HG02763 (cell line): ENCODE data around the gene RASA1.

Experiments
- ATAC-seq: cut with Tn5 transposase; IDR thresholded peaks from one replicate; pipeline ENCODE4 v1.9.1; 2021; ENCODE audit warnings: mild to moderate bottlenecking, moderate library complexity; ENCODE audit not compliant: unreplicated experiment

The RASA1 gene

DNA sequence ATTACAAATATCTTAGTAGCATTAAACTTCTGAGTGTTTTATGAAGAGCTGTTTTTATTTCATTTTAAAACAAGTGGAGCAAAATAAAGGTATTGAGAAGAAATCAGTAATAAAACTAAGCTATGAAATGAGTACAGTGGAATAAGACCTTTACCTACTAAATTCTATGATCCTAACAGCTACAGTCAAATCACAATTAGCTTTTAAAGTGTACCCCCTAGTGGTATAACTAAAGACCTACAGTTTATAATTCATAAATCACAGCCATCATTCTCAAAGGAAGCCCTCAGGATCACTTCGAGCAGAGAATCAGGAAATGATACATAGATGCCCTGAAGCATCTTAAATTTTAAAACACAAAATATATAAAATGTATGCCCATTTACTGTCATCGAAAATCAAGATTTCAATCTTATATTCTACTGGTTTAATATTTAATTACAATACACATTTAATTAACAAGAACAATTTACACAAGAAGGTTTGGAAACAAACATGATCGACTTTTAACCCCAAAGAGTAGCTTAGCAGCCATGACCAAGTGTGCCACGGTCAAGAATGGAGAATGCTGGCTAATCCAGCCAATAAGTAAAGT is 132.7 kb downstream of the RASA1 start:
- peak; percentile 75 for ATAC-seq

DNA sequence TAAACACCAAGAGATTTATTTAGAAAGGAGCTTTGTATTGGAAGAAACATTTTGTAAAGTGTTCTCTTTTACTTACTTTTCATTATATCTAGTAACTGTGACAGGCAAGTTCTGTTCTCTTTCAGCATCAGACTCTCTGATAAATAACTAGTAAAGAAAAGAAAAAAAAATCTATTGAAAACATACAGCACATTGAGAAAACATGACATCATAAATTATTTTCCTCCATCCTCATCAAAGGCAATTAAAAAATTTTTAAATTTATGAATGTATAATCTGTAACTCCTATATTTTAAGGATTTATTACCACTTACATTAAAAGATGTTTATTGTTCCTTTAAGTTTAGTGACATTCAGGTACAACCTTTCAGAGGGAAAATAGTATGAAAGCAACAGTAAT is 133.9 kb downstream of the RASA1 start:
- ATAC-seq: no peak

DNA sequence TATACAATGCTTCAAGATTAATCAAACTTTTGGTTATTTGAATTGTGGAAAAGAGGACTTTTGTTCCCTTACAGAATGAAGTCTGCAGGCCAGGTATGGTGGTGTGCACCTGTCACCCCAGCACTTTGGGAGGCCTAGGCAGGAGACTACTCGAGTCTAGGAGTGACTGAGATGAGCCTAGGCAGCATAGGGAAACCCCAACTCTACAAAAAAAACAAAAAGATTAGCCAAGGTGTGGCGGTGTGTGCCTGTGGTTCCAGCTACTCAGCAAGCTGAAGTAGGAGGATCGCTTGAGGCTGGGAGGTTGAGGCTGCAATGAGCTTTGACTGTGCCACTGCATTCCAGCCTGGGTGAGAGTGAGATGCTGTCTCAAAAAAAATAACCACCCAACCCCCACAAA is 135.7 kb downstream of the RASA1 start:
- ATAC-seq: no peak

DNA sequence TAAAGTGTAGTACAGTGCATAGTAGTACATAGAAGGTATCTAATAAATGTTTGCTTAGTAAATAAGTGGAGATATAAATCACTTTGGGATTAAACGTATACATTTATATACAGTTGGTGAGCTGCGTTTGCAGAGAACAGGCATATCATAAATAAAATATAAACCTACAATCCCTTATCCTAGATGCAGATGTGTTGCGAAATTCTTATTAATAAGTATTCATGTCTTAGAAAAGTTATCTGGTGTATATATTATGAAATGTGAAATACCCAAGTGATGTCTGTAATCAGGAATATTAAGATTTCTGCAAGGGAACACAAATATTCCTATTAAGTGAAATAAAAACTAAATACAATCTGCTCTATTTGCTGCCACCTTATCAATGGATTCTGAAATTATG is 136.2 kb downstream of the RASA1 start:
- no peak for ATAC-seq

DNA sequence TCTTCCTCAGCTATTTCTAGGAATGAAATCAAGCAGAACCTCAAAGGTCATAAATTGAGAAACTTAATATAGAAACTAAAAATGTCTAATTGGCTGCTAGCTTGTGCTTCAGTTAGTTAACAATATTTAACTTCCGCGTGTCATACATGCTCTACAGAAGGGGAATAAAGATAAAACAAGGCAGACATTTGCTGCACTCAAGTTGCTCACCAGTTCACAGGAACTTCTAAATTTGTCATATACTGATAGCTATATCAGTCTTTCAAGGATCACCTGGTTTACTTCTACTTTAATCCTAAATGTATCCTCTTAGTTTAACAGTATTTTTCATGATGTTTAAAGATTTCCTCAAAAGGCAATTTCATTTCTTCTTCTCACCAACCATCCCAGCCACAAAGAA is 136.7 kb downstream of the RASA1 start:
- ATAC-seq: no peak

DNA sequence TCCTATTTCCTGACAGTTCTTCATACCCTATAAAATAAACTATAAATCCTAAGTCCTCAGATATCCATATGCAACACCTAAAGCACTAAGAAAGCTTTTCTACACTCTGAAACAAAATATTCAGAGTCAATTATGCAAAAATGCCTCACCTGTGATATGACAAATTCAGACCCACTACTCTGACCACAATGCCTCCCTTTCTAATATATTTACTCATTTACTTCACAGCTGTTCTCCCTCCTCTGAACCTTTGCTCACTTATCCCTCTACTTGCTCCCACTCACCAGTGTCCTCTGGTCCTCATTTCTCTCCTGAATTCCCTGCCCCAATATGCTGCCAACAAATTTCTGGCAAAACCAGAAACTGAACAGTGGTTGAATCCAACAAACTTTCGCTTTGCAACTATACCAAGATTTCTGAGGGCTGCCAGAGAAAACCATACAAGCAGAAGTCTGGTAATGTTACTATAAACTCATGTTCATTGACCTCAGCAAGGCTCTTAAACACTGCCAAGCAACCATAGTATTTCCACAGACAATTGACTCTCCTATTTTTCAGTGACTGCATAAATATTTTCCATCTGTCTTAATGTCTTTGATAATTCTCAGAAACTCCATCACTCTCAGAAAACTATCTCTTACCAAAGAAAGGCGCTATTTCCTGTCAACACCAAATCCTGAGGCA is 137.9 kb downstream of the RASA1 start:
- ATAC-seq: no peak

DNA sequence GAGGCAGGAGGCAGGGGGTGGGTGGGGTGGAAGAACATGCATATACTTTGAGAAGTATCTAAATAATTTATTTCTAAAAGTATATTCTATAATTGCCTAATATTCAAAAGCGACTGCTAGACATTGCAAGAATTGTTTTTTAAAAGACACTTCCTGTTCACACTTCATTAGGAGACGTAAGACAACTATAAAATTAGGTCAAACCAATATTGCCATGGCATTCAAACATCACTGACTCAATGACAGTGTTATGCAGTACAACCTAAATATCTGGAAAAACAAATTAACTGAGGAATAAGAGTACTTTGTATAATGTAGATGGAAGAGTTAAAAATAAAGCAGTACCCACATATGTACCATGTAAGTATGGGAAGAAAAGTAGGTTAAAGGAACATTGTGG is 140.5 kb downstream of the RASA1 start:
- no peak for ATAC-seq

DNA sequence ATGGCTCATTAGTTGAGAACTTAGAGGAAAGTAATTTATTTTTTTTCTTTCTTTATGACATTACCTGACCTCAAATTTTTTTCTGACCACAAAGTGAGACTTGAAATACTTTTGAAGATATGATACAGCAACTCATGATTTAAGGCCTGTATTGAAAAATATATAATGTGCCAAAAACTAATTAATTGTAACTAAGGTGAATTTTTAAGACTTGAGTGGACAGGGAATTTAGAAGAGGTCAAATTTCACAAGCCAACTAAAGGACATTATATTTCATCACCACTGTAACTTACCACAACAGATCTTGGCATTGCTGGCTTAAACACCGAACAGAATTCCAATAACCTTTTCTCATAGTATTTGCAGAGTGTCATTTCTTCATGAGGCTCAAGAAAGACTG is 143.2 kb downstream of the RASA1 start:
- no peak for ATAC-seq

DNA sequence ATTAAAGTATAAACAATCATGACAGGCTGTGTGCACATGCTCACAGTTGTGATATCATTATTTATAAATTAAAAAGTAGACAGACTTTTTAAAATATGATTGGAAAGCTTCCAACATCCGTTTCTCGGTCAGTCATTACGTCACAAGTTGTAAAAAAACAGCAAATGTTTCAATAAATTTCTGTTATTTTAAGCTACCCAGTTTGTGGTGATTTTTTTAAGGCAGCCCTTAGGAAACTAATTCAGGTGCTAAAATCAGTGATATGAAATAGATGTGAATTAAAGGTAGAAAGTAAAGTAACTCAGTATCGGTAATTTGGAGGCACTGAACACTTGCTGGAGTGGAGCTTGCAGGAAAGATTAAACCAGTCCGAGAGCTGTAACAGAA is 143.9 kb downstream of the RASA1 start:
- ATAC-seq: no peak

DNA sequence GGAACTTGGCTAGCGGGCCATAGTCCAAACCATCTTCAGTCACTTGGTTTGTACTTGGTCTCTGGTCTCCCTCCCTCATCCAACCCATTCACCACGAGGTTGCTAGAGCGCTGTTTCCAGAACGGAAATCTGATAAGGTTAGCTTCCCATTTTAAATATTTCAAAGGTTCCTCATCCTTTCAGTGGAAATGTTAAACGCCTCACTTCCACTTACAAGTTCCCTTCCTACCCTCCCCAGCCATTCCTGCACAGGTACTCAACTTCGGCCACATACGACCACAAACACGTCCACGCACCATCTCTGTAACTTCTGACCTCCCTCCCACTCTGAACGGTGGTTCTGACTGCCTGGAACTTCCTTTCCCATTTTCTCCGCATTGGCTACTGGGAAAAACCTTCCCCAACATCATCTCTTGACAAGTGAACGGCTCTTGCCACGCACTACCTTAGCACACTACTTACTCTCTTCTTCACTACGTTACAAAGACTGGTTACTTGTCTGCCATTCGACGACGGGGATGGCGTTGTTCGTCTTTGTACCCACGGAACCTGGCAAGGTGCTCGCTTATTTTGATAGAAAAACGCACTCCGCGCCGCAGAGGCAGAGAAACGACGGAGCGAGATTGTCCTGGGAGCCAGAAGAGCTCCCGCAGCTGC is 144.4 kb downstream of the RASA1 start:
- ATAC-seq: peak; percentile 22

DNA sequence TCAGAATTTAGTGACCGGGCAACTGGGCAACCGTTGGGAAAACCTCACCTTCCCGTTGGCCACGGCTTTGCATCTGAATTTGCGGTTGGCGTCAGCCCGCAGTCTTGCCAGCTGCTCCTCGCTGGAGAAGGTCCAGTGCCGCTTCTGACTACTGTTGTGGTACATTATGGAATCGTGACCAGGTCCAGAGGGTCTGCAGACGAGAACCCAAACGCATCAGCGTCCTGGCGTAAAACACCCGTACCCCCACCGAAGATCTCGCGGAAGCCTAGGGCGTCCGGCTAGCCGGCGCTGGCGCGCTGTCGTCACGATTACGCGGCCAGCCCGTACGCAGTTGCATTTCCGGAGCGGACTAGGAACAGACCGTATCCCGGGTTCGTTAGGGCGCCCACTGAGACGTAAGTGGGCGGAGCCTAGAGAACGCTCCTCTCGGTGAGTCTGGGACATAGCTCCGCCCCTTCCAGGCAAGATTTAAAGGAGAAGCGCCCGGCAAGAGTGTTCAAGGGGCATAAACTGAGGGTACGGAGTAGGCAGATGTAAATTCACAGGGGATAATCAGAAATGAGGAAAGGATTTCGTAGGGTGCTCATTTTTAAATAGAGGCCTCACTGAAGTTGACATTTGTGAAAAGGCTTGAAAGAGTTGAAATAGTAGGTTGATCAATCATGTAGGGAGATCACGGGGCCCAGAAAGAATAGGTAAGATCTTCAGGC is 145.1 kb downstream of the RASA1 start, which contains the start of gene CCNH:
CCNH (minus strand) TSS at position 301 of the 713 bp plus-strand sequence; CDS start at position 165, 136 bp downstream.
- peak; percentile 99 for ATAC-seq

DNA sequence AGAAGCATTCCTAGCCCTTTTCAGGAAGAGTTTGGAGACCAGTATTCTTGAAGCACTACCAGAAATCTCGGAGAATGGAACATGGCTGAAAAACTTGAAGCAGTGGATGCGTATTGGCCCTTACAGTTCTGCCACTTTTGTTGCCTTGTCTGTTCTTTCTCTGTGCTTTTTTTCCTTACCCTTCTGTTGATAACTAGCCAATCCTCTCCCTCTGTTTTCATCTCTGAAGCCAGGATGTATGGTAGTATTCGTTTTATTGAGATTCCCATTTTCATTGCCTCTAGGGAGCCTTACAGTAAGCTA is 145.6 kb downstream of the RASA1 start:
- no peak for ATAC-seq

DNA sequence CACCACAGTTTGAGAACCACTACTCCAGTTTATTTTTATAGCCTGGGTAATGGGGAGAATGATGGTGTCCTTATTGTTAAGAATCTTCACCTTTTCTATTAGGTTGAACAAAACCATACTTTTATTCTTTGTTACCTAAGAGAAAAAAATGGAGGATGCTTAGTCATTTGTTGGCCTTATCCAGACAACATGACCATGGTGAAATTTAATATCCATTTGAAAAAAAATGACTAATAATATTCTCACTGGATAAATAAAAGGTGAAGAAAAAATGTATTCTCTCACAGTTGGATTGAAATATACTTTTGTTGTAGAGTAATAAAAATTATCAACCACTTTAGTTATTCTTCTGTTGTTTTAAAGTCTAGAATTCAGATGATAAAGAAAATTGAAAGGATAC is 150.8 kb downstream of the RASA1 start:
- no peak for ATAC-seq

DNA sequence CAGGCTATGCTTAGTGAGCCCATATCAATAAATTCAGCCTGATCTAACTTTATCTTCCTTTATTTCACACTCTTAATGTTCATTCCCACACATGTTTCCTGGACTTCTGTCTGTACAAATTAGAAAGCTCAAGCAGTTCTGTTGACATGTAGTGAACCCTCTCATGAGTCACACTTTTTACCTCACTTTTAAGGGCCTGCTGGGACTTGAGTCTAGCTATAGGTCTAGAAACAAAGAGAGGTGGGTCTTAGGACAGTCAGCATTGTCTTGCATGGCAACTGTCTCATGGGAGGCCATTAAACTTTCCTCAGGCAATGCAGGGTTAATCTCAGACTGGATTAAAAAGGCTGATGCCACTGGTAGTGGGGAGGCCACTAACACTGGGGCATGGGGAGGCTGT is 153.6 kb downstream of the RASA1 start:
- no peak for ATAC-seq

DNA sequence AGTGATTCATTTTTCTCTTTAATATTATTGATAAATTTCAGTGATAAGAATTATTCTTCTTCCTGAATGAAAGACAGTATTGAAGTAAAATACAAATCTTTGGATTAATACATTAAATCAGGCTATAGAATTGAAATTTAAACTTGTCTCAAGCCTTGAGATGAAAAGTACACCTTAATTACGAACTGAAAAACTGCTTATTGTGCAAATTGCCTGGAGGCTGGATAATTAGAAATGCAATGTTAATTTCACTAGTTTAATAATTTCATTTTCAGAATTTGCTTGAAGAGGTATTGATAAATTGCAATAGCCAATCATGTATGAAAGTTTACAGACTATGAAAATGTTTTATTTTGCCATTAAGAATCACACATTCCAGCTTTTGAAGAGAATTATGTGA is 156.1 kb downstream of the RASA1 start:
- ATAC-seq: no peak

DNA sequence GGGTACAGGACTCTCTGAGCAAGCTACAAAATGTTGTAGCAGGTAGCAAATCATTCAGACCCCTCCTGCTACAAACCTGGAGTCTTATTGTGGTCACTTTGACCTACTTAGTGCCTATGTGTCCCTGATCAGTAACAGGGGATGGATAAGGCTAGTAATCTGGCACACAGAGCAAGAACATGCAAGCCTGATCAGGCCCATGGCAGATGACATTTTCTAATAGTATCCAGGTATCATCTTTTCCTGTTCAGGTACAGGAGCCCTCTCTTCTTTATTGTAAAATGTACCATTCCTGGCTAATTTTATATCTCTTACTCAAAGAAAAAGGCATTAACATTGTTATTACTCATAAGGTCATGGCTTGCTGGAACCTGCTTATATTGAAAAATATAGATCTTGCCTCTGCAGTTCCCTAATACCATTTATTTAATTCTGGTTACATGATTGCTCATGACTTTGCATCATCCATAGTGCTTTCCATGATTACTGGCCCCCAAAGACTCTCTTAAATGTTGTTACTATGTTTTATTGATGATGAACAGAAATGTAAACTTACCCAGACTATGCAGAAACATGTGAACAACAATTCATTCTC is 163.3 kb downstream of the RASA1 start:
- ATAC-seq: no peak

DNA sequence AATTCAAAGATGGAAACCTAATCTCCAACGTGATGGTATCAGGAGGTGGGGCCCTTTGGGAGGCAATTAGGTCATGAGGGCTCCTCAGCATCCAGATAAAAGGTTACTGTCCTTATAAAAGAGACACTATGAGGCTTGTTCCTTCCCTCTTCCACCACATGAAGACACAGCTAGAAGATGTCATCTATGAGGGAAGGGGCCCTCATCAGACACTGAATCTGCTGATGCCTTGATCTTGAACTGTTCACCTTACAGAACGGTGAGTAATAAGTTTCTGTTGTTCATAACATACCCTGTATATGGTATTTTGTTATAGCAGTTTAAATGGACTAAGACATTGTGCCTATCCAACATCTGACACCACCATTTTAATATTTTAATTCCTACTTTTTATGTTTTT is 164.8 kb downstream of the RASA1 start:
- ATAC-seq: no peak

DNA sequence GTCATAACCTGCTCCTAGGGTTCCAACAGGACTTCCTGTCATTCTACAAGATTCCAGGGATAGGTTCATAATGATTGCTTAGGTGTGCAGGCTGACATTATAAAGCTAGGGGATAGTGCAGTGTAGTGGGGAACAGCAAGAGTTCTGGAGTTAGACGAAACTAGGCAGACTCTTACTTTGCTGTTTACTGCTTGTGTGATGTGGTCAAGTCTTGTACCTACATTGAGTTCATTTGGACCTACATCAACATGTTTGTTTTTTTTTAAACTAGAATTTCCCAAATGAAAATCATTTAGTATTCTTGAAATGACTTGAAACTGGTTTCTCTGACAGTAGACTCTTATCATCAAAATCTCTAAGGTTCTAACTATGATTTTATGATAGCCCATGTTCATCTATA is 166.3 kb downstream of the RASA1 start:
- ATAC-seq: no peak

DNA sequence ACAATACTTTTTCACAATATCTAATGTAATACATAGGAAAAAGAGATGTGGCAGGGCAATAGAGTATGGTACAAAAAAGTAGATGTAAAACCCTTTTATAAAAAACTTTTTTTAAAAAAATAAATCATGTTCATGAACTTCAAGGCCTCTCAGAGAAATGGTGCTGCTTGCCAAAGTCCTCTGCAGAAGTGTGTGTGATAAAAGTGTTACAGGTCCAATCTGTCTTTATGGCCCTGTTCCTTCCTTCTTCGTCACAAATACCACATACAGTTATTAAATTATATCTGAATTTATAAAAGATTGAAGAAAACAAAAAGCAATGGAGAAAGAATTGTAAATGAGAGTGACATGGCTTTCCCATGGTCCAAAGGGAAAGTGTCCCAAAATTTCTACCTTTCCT is 166.8 kb downstream of the RASA1 start:
- no peak for ATAC-seq

DNA sequence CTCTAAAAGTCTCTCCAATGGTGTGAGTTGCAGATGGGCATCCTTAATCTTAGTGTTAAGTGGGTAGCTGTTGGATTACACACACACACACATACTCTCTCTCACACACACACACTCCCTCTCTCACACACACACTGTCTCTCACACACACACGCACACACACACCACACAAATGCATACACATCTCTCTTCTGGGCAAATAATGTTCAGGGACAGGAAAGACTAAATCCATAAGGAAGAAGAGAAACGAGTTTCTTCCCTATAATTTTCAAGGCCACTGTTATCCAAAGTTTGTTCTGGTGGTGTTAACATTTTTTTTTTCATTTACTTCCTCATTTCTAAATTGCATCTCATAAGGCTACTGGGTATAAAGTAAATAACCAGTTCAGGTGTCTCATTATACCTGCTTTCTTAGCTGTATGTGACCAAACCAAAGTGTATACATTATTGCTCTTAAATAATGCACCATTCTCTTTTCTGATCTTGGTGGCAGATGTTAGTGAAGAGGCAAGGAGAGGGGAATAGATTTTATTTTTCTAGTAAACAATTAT is 167.5 kb downstream of the RASA1 start:
- ATAC-seq: no peak

DNA sequence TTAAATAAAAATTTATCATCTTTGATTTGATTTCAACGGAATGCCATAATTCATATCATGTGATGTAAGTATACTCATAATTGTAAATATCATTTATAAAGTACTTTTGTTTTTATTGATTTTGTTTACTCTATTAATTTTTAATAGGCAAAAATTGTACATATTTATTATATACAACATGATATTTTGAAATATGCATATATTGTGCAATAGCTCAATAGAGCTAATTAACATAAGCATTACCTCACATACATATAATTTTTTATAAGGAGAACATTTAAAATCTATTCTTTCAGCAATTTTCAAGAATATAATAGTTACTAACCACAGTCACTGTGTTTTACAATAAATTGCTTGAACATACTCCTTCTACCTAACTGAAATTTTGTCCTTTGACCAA is 170.0 kb downstream of the RASA1 start:
- ATAC-seq: no peak
